Lower leg skin (tissue), 4 donors: ENCODE measurements around the gene GRB10. TPM values are rescaled to one million over a fixed set of nuclear protein-coding genes. Genes with fewer than 3 reads are reported as not detected.
"Not testable (repeated sequence)": the region's sequence is repeated elsewhere in the genome, so short reads cannot be mapped to it uniquely, and the experiment has no call there.

Source experiments
- DNase-seq, 2 donors: peaks; one replicate each; pipeline ENCODE4 v3.0.0-alpha.2; 2019; ENCODE audit warnings: low spot score in 2 of 2
- H3K4me3 ChIP-seq: fragments of 200-600 bp; sonication (generic); 2 replicates; pipeline ENCODE4 v1.5.1; 2017; ENCODE audit warnings: mild to moderate bottlenecking, low read depth; ENCODE audit not compliant: poor library complexity, severe bottlenecking
- POLR2A ChIP-seq, 2 donors: fragments of 450-650 bp; IDR thresholded peaks; one replicate each; pipeline ENCODE4 v1.6.1; 2016 to 2017; ENCODE audit warnings: antibody characterized with exemption in 2 of 2, mild to moderate bottlenecking in 1 of 2, moderate library complexity in 1 of 2
- WGBS, 2 donors: methylation state at CpG; one replicate each; pipeline ENCODE4 v1.1.5; 2018; 5-methylcytosine and 5-hydroxymethylcytosine counted together
- intact Hi-C: fragments of 100-400 bp; cut with DNase I; formaldehyde crosslinking; loops from one replicate; pipeline ENCODE4 v1.15.0; 2023; ENCODE audit warnings: low total_unique reads
- total RNA-seq, 4 donors: library from RNA; depleted of rRNA; stranded (reverse); fragments of >200 nt; gene quantifications; one replicate each; pipeline ENCODE4 v1.1.0, GENCODE V29; 2016
- TF ChIP-seq, protein P1 (sequence below), 3 donors: fragments of 450-650 bp; IDR thresholded peaks; one replicate each; pipeline ENCODE4 v1.5.1; 2016; ENCODE audit warnings: antibody characterized with exemption in 3 of 3, mild to moderate bottlenecking in 3 of 3, moderate library complexity in 2 of 3

The GRB10 gene
- total RNA-seq, 4 donors from 2014 or later: 6.6 to 25.7 (median 15.2) TPM

DNA sequence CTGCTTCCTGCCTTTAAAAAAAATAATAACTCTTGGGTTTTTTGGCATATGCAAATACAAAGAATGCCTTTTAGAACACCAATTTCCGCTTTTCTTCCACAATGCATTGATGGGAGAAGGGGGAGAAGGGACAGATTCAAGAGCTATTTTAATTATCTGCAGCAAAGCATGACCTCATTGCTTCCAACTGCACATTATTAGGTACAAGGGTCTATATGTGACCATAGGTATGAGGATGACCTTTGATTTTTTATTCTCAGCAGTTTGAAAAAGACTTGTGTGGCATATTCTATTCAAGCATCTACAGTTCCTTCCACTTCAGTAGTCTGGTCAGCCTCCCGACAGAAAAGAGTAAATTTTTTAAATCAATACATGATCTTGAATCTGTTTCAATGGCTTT, 39.7 kb downstream of the GRB10 start:
- no peak overlapping the region for H3K4me3 ChIP-seq
- 84 to 91% methylated on average over 2 of the region's 2 CpGs for WGBS, 2 donors
- no peak for DNase-seq
- TF ChIP-seq, protein P1, sequence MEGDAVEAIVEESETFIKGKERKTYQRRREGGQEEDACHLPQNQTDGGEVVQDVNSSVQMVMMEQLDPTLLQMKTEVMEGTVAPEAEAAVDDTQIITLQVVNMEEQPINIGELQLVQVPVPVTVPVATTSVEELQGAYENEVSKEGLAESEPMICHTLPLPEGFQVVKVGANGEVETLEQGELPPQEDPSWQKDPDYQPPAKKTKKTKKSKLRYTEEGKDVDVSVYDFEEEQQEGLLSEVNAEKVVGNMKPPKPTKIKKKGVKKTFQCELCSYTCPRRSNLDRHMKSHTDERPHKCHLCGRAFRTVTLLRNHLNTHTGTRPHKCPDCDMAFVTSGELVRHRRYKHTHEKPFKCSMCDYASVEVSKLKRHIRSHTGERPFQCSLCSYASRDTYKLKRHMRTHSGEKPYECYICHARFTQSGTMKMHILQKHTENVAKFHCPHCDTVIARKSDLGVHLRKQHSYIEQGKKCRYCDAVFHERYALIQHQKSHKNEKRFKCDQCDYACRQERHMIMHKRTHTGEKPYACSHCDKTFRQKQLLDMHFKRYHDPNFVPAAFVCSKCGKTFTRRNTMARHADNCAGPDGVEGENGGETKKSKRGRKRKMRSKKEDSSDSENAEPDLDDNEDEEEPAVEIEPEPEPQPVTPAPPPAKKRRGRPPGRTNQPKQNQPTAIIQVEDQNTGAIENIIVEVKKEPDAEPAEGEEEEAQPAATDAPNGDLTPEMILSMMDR (IDR thresholded peaks at IDR 0.05): no peak
- no peak for TF ChIP-seq POLR2A (IDR thresholded peaks at IDR 0.05)
- intact Hi-C loops: no loop called here

DNA sequence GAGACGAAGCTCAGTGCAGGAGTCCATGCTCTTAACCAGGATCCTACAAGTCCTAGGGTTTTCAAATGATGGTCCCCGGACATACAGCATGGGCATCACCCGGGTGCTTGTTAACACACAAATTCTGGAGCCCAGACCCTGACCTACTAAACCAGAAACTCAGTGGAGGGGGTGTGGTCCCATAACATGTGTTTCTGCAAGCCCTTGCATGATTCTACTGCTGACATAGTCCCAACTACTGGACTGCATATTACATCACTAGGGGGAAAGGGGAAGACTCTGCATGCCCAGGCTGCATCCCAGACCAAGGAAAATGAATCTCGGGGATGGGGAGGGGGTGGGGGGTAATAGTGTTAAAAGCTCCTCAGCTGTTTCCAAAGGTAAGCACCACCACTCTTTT, 40.3 kb downstream of the GRB10 start:
- TF ChIP-seq, protein P1 (IDR thresholded peaks at IDR 0.05): no peak
- H3K4me3 ChIP-seq: no peak overlapping the region
- 48 to 74% methylated on average over 4 of the region's 4 CpGs for WGBS, 2 donors
- intact Hi-C loops: no loop called here
- no peak for DNase-seq

DNA sequence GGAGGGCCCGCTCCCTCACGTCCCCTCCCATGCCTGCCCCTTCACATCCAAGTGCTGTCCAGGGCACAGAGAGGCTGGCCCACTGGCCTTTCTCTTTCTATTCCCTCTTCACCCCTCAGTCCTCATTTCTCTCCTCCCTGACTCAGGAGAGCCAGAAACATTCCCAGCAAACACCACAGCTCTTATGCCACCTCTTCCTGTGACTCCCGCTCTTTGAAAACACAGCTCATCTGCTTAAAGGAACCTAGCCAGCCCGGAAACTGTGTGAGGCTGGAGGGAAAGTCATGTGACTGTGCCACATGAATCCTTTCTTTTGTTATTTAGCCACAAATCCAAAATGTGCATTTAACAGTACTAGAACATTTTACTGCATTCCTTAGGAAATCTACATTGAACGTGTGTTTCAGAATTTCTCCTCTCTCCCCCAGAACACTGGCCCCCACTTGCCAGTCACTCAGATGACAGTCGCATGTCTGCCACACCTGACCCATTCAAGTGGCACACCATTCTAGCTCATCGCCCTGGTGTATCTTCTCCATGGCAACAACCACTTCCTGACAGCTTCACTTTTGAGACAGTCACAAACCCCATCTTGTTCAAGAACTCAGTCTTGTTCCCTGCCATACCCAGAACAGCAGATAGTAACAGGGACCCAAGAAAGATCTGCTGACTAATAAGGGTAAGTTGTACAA, 42.8 kb downstream of the GRB10 start:
- no peak overlapping the region for H3K4me3 ChIP-seq
- DNase-seq: no peak
- intact Hi-C loops: no loop called here
- TF ChIP-seq, protein P1 (IDR thresholded peaks at IDR 0.05): no peak
- TF ChIP-seq POLR2A (IDR thresholded peaks at IDR 0.05): no peak
- WGBS, 2 donors: 66 to 70% methylated on average over 7 of the region's 7 CpGs

DNA sequence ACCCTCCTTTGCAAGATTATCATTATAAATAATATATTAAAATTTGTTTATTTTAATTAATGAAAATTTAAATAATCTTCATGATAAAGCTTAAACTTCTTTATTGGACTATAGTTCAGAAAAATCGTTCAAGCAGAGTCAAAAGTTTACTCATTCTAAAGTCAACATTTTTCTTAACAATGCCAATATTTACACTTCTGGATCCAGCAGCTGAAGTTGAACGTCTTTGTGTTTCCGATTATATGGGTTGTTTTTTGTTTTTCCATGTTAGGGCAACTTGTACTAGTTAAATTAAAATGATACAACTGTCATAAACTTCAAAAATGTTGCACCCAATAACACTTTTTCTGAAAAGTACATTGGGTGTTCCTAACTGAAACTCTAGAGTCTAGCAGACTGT, 43.8 kb downstream of the GRB10 start:
- no peak for DNase-seq
- 47 to 48% methylated on average over 3 of the region's 3 CpGs for WGBS, 2 donors
- no peak for TF ChIP-seq POLR2A (IDR thresholded peaks at IDR 0.05)
- TF ChIP-seq, protein P1 (IDR thresholded peaks at IDR 0.05): no peak

DNA sequence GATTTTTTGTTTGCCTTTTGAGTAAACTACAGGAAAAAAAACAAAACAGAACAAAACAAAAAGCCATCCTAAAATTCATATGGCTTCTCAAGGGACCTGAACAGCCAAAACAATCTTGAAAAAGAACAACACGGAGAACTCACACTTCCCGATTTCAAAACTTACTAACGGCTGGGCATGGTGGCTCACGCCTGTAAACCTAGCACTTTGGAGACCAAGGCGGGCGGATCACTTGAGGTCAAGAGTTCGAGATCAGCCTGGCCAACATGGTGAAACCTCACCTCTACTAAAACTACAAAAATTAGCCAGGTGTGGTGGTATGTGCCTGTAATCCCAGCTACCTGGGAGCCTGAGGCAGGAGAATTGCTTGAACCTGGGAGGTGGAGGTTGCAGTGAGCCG, 46.9 kb downstream of the GRB10 start:
- intact Hi-C loops, DNase-seq: not testable (repeated sequence)

More for the DNA sequence above, 43.8 kb downstream of the GRB10 start:
- H3K4me3 ChIP-seq: no peak overlapping the region
- intact Hi-C loops: no loop called here

DNA sequence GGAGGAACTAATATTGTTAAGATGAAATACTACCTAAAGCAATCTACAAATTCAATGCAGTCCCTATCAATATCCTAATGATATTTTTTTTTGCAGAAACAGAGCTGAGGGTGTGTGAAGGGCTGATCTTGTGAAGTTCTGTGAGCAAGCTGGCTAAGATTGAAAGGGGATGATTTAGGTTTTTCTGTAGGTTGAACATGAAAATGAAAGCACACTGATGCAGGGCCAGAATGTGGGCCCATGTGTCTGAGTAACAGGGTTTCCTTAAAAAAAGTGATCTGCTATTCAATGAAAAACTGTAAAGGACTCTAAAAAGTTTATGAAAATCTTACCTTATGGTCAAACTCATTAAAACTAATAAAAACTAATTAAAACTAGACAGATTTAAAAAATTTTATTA, 47.4 kb downstream of the GRB10 start:
- no peak for TF ChIP-seq POLR2A (IDR thresholded peaks at IDR 0.05)
- TF ChIP-seq, protein P1 (IDR thresholded peaks at IDR 0.05): no peak
- H3K4me3 ChIP-seq: no peak overlapping the region
- intact Hi-C loops: no loop called here
- no peak for DNase-seq

More for the DNA sequence above, 46.9 kb downstream of the GRB10 start:
- 93 to 98% methylated on average over 8 of the region's 8 CpGs for WGBS, 2 donors
- H3K4me3 ChIP-seq: not testable (repeated sequence)
